PFSK-1 (cell line): ENCODE measurements around the gene ITGA8.

ENCODE experiments used
- FOXP2 ChIP-seq: optimal IDR thresholded peaks from 2 replicates; pipeline ENCODE3; 2011; ENCODE audit warnings: borderline replicate concordance, control low read depth, inconsistent platforms; ENCODE audit not compliant: insufficient read depth; ENCODE audit errors: extremely low read length, extremely low read depth
- POLR2AphosphoS5 ChIP-seq: IDR thresholded peaks from 2 replicates; pipeline ENCODE4 v1.6.1; 2012; ENCODE audit warnings: low read depth, mild to moderate bottlenecking, control low read depth, low read length, moderate library complexity
- REST ChIP-seq, 2 experiments: IDR thresholded peaks; 2 replicates each; pipeline versions ENCODE4 v1.6.1 to v1.8.0; 2011 to 2012; ENCODE audit warnings: low read depth in 2 of 2, low read length in 2 of 2, control low read depth in 1 of 2, inconsistent platforms in 1 of 2, mild to moderate bottlenecking in 1 of 2, moderate library complexity in 1 of 2; ENCODE audit not compliant: insufficient read depth in 1 of 2
- SIN3A ChIP-seq: IDR thresholded peaks from 2 replicates; pipeline ENCODE4 v1.6.1; 2012; ENCODE audit warnings: mild to moderate bottlenecking, low read length, moderate library complexity, borderline replicate concordance; ENCODE audit not compliant: insufficient read depth
- TAF1 ChIP-seq: IDR thresholded peaks from 2 replicates; pipeline ENCODE4 v1.6.1; 2012; ENCODE audit warnings: low read length, control low read depth, borderline replicate concordance; ENCODE audit not compliant: insufficient read depth

The ITGA8 gene

GRCh38 chr10:15591937-15592336 is 127.8 kb downstream of the ITGA8 start:
- TF ChIP-seq TAF1 (no peak), SIN3A (no peak), FOXP2 (no peak), POLR2AphosphoS5 (no peak), REST (IDR thresholded peaks at IDR 0.05; ENCODE audit: insufficient read depth in 1 of 2, low read depth in 2 of 2, low read length in 2 of 2) (no peak)

- no peak for TF ChIP-seq FOXP2
- no peak for TF ChIP-seq POLR2AphosphoS5
- no peak for TF ChIP-seq SIN3A
- no peak for TF ChIP-seq REST (IDR thresholded peaks at IDR 0.05; ENCODE audit: insufficient read depth in 1 of 2, low read depth in 2 of 2, low read length in 2 of 2)
- TF ChIP-seq TAF1, result no peak
These were observed 128.3 kb downstream of the ITGA8 start for GRCh38 chr10:15591431-15591830.

GRCh38 chr10:15588635-15589508 is 130.8 kb downstream of the ITGA8 start:
- no peak for TF ChIP-seq POLR2AphosphoS5
- no peak for TF ChIP-seq SIN3A
- TF ChIP-seq FOXP2, result no peak
- no peak for TF ChIP-seq TAF1
- TF ChIP-seq REST (IDR thresholded peaks at IDR 0.05; ENCODE audit: insufficient read depth in 1 of 2, low read depth in 2 of 2, low read length in 2 of 2), result no peak

- TF ChIP-seq POLR2AphosphoS5 (no peak), TAF1 (no peak), FOXP2 (no peak), REST (IDR thresholded peaks at IDR 0.05; ENCODE audit: insufficient read depth in 1 of 2, low read depth in 2 of 2, low read length in 2 of 2) (no peak), SIN3A (no peak)
These were observed 131.6 kb downstream of the ITGA8 start for GRCh38 chr10:15588151-15588550.

GRCh38 chr10:15587271-15587670 is 132.5 kb downstream of the ITGA8 start:
- no peak for TF ChIP-seq TAF1
- no peak for TF ChIP-seq REST (IDR thresholded peaks at IDR 0.05; ENCODE audit: insufficient read depth in 1 of 2, low read depth in 2 of 2, low read length in 2 of 2)
- TF ChIP-seq POLR2AphosphoS5, result no peak
- TF ChIP-seq SIN3A, result no peak
- no peak for TF ChIP-seq FOXP2
